Activated T-cell treated with anti-CD3 and anti-CD28 coated beads, Interleukin-2, amount 50 U/mL, for 1 hour (primary cell): ENCODE data around the gene COL13A1.

Source experiments
- DNase-seq: peaks from one replicate; pipeline ENCODE4 v3.0.0-alpha.2; 2020

COL13A1 gene

DNA sequence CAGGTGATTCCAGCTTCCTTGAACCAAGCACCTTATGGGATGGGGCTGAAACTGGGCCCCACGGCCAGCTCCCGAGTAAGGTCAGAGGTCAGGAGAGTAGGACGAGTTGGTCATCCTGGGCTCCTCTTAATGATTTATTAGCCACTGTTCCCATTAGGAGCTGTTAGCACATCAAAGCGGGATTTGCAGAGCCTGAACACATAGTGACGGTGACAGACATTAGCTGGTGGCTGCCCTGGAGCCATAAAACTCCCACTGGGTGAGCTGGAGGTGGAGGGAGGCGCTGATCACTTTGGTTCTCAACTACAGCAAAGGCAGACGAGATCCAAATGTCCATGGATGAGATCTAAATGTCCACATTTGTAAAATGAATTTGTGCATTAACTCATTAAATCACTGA lies 48.1 kb downstream of the COL13A1 start:
- no peak for DNase-seq

DNA sequence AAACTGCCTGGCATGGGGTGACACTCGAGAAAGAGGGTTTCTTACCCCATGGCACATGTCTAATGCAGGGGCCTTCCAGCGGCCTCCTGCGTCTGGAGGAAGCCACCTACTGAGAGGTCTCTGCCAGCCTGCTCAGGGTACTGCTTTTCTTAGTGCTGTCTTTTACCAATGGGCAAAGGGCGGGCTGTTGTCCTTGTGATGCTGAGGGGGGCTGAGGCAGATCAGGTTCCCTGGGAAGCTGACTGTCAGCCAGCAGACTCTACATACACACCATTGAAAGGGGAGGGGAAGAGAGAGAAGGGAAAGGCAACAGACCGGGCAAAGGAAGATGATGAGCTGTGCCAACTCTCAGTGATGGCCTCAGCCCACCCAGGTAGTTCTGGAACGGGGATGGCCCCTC lies 48.7 kb downstream of the COL13A1 start:
- DNase-seq, result no peak

- DNase-seq, result no peak
Observed at GRCh38 chr10:69851306-69851705, 49.6 kb downstream of the COL13A1 start.

DNA sequence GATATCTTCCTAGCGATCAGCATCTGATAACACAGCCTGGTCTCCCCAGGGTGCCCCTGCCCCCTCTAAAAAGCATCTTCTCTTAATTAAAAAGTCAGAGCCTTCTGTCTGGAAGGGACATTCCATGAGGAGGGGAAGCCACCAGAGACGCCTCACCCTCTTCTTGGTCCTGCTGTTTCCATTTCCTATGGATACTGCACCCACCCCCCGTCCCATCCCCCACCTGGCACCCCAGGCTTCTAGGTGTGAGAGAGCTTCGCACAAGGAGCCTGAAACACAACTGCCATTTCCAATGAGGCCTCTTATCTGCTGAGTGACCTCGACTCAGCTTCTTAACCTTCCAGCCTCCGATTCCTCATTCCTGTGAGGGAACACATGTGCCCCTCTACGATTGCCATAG lies 51.4 kb downstream of the COL13A1 start:
- no peak for DNase-seq

GRCh38 chr10:69854511-69855345 lies 53.0 kb downstream of the COL13A1 start:
- DNase-seq, result no peak

GRCh38 chr10:69855346-69856111 lies 53.8 kb downstream of the COL13A1 start:
- DNase-seq, result no peak

DNA sequence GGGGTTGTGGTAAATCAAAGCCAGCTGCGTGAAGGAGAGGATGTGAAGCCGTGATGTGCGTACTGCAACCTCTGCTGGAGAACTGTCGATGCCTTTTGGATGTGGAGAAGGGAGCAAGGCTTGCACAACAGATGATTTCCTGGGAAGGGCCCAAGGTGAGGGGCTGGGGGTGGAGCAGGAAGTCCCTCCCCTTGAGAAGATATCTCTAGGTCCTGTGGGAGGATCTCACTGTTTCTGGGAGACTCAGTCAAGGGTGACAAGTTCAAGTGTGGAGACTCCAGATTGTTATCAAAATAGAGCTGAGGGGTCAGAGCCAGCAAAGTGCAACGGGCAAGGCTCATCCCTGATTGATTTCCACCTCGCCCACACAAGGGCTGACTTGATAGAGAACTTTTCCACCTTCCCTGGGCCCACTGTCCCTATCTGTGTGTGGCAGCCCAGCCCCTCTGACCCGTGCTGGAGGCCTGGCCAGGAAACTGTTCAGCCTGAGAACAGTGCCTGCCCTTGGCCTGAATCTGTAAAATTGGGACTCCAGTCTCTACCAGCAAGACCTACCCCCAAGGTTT lies 55.0 kb downstream of the COL13A1 start:
- no peak for DNase-seq

DNA sequence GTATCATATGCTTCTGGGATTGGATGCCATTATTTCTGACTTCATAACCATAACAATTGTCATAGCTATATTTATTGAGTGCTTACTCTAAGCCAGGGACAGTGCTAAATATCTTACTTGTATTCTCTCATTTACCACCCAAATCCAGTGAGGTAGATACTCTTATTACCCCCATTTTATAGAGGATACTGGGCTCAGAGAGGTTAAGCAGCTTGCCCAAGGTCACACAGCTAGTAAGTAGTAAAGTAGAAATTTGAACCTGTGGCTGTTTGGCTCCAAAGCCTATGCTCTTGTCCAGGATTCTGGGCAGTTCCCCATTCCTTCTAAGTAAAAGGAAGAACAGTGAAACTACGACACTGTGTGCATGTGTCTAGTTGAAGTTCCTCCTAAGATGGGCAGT lies 56.5 kb downstream of the COL13A1 start:
- no peak for DNase-seq

DNA sequence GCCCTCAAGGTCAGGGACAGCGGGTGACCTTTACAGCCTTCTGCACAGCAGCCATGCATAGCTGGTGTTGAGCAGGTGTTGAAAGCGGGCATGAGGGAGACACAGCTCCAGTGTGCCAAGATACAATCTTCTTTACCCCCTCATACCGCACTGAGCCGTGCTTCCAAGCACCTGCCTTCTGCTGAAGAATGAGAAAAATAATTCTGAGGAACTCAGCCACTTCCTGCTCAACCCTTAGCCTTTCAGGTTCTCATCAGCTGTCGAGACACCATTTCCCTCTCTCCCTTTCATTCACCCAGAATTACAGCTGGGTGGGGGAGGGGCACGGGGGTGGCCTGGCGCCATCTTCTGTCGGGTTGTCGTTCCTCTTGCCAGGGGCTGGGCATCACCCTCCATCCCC lies 58.6 kb downstream of the COL13A1 start:
- no peak for DNase-seq

DNA sequence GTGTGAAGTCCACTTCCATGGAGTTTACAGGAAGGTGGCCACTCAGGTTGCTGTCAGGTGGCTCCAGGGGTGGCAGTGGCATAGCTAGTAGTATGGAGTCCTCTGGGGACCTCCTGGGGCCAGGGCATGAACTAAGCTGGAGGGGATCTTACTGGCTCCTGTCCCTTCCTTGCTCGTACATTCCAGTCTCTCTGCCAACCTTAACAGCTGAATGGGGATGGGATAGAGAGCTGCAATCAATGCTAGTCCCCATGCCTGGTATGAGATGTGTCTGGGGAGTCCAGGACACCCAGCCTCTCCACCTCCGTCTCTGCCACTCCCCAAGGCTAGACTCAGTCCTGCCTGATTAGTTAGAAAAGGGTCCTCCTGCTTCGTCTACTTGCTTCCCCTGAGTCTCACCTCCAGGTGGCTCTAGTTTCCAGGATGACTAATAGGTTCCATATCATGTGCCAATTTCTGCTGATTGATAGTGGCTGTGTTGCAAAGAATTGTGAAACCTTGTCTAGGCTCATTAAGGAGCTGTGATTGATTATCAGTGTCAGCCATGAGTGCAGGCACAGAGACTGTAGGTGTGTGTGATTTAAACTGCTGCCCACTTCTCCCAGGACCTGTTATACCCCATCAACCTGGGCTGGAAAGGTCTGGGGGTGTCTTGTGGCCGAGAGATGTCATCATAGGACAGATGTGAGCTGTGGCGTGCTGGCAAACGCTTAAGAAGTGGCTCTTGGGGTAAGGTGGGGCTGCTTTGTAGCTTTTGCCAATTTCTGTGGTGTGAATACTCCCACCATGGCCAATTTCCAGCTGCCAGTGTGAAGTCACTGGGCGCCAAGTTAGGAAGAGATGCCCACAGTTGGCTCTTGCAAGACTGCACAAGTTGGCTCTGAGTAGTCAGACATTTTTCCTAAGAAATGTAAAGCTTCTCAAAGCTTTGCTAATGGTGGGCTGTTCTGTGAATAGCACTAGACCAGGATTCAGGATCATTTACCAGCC lies 59.8 kb downstream of the COL13A1 start:
- no peak for DNase-seq

GRCh38 chr10:69862882-69863530 lies 61.3 kb downstream of the COL13A1 start:
- no peak for DNase-seq

GRCh38 chr10:69863580-69863979 lies 61.9 kb downstream of the COL13A1 start:
- DNase-seq, result no peak

DNA sequence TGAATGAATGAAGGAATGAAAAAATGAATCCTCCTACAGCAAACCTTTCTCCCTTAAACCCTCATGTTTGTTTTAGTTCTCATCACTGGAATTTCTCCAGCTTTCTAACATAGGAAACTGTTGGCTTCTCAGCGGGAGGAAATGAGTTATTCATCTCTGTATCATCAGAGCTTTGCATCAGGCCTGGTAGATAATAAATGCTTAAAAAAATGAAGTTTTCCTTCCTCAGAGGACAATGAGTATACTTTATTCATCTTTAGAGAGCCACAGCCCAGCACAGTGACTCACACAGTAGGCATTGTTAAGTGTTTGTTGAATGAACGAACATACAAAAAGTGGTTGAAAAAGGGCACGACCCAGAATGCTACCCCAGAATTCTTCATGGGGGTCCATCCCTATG lies 62.6 kb downstream of the COL13A1 start:
- no peak for DNase-seq

- DNase-seq, result no peak
Observed at GRCh38 chr10:69865450-69865849, 63.7 kb downstream of the COL13A1 start.

DNA sequence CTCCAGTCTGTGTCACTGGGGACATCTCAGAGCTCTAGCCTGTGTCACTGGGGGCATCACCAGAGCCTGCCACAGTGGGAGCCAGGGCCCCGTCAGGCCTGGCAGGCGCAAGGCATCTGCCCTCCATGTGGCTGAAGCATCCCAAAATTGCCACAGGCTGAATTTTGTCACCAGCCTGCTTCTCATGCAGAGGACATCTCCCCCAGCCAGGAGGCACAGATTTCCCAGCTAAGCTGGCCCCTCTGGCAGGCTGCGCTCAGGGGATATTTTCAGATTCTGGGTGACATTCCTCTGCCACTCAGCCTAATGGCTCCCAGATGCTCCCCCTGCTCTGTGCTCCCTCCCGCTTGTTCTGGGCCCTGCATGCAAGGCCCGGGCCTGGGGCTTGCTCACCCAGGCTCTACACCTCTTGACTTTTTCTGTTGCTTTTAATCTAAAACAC lies 64.6 kb downstream of the COL13A1 start:
- DNase-seq, result no peak

DNA sequence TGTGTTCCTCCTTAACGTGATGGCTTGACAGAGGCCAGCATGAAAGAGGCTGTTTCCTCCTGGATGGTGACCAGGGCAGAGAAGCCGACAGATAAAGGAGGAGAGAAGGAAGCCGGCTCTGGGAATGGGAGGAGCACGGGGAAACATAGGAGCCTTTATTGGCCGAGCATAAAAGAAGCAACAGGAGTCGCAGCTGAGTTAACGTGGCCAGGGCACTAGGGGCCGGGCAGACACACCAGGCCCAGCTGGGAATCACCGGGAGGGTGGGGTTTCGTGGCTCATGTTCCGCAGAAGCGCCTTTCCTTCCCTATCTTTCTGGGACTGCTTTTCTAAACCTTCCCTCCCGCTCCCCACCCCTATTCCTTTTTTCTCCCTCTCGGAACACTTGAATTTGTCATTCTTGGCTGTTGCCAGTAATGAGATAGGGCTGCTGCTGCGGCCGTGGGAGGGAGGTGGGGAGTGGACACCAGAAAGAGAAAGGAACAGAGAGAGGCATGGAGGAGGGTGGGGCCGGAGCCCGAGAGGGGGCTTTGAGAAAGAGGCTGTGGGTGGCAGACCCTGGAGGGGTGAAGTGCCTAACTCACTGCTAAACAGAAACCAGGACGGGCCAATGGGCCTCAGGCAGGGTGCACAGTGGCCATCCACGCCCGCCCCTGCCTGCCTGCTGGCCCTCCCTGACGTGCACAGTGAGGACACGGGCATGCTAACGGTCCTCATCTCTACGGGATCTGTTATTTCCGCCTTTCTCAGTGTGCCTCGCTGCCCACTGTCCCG lies 65.2 kb downstream of the COL13A1 start:
- no peak for DNase-seq

DNA sequence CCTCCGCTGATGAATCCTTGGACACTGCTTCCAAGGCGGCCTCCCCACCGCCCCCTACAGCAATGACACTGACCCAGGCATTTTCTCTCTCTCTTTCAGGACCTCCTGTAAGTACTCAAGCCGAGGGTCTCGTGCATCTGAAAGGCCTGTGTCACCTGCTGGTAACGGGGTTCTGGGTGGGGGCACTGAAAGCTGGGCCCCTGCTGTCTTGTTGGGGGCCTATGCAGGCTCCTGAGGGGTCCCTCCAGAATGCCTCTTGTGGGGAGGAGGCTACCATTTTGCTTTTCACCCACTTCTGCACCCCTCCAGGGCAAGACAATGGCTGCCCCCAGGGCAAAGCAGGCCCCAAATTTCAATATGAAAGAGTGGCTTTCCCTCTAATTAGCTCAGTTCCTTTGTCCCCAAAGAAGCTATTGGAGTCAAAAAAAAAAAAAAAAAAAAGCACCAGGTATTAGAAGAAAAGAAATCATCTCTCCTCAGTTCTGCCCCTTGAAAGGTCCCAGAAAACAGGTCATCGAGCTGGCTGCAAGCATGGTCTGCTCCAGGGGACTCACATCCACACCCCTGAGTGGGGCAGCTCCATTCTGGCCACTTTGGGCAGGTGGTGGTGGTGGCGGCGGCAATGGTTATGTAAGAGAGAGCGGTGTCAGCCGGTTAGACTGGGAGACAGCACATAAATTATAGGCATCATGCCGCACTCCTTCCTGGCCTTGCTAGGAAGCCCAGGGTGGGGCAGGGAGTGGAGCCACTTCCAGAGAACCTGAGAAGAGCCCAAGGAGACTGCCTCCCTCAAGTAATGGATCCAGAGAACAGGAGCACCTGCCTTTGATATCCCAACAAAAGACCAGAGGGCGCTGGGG lies 66.2 kb downstream of the COL13A1 start:
- DNase-seq, result no peak

DNA sequence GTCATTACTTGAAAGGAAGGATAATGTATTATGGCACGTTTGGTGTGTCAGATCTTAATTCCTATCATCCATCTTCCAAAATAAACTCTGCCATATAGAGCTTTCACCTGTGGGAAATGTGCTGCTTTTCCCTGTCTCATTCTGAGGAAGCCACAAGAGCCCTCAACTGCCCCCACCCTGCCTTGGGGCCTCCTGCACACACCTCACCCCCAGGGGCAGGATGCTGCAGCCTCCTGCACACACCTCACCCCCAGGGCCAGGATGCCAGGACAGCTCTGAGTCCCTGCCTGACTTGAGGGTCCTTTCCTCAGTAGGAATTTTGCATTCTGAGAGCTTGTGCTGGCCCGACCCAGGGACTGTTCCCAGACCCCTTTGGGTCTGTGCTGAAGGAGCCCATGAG lies 67.1 kb downstream of the COL13A1 start:
- DNase-seq, result no peak

GRCh38 chr10:69869291-69869961 lies 67.7 kb downstream of the COL13A1 start:
- no peak for DNase-seq

DNA sequence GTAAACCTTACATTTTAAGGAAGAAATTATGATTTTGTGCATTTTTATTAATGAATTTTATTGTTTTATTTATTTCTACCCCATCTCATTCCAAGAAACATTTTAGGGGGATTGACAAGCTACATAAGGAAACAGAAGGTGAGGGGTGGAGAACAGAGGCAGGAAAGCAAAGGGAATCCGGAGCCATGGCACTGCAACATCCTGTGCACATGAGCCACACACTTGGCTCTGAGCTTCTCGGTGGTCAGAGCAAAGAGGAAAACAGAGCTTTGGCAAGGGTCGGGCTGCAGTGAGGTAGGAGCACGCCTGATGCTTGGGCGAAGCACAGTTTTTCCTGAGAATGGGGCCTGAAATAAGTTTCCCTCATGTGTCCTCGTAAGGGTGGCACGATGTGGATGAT lies 68.9 kb downstream of the COL13A1 start:
- no peak for DNase-seq
